GM06990 (cell line): ENCODE measurements around the gene C9orf78.

ENCODE experiments used
- DNase-seq: peaks from one replicate; pipeline ENCODE4 v3.0.0-alpha.2; 2011; ENCODE audit not compliant: insufficient read length; ENCODE audit errors: extremely low read depth
- H3K27me3 ChIP-seq: replicated peaks from 2 replicates; pipeline ENCODE4 v1.6.0; 2011; ENCODE audit warnings: low read length; ENCODE audit not compliant: control insufficient read depth, insufficient read depth
- H3K36me3 ChIP-seq: 2 replicates; pipeline ENCODE4 v1.5.1; 2011; ENCODE audit warnings: low read length; ENCODE audit not compliant: control insufficient read depth, insufficient read depth
- H3K4me3 ChIP-seq: replicated peaks from 2 replicates; pipeline ENCODE4 v1.5.1; 2011; ENCODE audit warnings: low read depth, mild to moderate bottlenecking, control low read depth, low read length
- TF ChIP-seq, protein P1 (sequence below): IDR thresholded peaks from 2 replicates; pipeline ENCODE4 v1.5.1; 2011; ENCODE audit warnings: low read length, control low read depth, mild to moderate bottlenecking, inconsistent platforms; ENCODE audit not compliant: insufficient read depth, poor library complexity, severe bottlenecking

C9orf78 gene

DNA sequence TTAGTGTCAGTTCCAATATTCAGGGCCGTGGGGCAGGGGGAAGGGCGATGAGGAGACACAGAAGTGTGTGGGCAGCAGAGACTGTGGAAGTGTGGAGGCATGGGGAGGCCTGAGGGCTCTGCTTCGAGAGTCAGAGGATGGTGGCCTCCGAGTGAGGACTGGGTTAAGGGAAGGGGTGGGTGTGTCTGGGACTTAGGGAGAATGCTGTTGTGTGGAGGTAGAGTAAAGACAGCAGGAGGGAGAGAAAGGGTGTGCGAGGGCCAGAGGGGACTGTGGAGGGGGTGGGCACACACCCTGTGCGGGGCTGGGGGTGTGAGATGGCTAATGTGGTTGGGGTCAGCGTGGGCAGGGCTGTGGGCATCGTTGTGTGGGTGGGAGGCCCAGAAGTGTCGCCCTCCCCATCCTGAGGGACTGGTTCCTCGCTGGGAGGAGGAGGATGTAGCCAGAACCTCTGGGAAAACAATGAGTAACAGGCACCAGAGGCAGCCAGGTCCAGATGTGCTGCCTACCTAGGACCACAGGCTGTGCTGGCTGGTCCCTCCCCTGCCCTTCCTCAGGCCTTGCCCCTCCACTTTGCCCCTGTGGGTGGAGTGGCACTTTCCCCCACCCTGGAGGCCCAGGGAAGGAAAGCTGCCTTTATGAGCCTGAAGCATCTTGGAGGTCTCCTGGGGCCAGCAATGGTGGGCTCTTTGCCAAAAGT is 4.4 kb upstream of the C9orf78 start:
- H3K27me3 ChIP-seq: no peaks in the 10 kb centered on the region
- no peak overlapping the region for H3K4me3 ChIP-seq
- no peak for DNase-seq
- TF ChIP-seq, protein P1, sequence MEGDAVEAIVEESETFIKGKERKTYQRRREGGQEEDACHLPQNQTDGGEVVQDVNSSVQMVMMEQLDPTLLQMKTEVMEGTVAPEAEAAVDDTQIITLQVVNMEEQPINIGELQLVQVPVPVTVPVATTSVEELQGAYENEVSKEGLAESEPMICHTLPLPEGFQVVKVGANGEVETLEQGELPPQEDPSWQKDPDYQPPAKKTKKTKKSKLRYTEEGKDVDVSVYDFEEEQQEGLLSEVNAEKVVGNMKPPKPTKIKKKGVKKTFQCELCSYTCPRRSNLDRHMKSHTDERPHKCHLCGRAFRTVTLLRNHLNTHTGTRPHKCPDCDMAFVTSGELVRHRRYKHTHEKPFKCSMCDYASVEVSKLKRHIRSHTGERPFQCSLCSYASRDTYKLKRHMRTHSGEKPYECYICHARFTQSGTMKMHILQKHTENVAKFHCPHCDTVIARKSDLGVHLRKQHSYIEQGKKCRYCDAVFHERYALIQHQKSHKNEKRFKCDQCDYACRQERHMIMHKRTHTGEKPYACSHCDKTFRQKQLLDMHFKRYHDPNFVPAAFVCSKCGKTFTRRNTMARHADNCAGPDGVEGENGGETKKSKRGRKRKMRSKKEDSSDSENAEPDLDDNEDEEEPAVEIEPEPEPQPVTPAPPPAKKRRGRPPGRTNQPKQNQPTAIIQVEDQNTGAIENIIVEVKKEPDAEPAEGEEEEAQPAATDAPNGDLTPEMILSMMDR: no peak
- no peaks in the 10 kb centered on the region; the same call in 1 of the 2 replicates for H3K36me3 ChIP-seq

DNA sequence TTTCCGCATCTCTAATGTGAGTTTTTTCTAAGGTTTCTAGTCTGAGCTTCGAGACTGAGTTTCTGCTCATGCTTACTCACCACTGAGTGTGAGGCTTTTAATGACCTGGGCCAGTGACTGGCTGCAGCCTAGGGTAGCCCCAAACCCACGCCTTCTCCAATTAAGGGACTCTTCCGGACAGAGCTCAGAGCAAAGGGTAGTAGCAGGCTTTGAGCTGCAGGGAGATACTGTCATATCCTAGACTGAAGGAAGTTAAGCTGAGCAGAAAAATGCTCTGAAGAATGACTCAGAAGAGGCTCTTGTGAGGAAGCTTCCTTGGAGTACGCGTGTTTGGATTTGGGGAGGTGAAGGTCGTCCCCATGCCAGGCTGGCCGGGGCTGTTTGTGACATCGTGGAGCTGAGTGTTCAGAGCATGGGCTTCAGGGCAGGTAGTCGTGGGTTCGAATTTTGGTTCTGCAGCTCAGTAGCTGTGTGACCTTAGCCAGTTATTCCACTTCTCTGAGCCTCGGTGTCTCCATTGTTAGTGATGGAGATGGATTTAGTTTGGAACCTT is 3.7 kb upstream of the C9orf78 start:
- TF ChIP-seq, protein P1: no peak
- no peak for DNase-seq
- Histone ChIP-seq H3K4me3 (no peak overlapping the region), H3K36me3 (no peaks in the 10 kb centered on the region; the same call in 1 of the 2 replicates), H3K27me3 (no peaks in the 10 kb centered on the region)

DNA sequence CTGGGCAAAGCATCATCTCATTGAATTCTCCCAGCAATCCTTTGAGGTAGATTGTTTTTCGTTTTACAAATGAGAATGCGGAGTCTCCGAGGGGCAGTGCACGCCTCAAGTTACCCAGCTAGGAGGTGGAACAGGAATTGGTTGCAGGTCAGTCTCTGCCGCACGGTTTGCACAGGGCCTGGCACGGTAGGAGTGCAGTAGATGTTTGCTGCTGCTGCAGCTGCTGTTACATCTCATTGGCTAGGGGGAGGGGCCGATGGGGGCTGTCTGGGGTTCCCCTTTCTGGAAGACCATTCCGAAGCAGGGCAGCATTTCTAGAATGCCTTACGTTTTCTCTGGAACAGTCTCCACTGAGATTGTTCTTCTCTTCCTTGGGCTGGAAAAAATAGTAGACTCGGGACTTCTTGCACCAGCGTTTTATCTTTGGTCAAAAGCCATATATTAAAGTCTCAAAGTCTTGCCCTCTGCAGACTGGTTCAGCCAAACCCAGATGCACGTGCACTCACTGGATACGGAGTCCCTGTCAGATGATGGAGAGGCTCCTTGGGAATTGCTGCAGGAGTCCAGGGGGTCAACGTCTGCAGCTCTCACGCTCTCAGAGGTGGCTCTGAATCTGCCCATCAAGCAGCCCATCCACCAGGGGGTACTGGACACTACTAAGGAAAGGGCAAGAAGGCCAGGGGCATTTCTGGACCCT is 1.4 kb upstream of the C9orf78 start:
- Histone ChIP-seq H3K27me3 (no peaks in the 10 kb centered on the region), H3K4me3 (peak overlapping the region; percentile 82), H3K36me3 (peaks cover 3% of the 10 kb centered on the region)
- TF ChIP-seq, protein P1: no peak
- no peak for DNase-seq

DNA sequence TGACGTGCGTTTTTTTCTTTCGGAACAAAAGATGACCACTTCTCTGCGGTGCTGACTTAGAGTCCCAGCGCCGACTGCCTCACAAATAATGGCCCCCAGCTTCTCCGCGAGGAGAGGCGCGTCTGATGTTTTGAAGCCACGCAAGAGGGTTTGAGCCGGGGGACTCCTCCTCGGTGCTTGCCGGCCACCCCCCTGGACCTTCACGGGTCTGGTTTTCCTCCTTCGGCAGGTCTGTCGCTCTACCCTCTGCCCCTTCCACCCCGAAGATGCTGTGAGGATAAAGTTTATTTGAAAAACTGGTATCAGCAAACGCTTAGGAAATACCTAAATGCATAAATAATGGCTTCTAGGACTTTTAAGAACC is 767 bp upstream of the C9orf78 start:
- TF ChIP-seq, protein P1: no peak
- Histone ChIP-seq H3K4me3 (peak overlapping the region; percentile 82), H3K27me3 (no peaks in the 10 kb centered on the region), H3K36me3 (peaks cover 3% of the 10 kb centered on the region)
- no peak for DNase-seq

DNA sequence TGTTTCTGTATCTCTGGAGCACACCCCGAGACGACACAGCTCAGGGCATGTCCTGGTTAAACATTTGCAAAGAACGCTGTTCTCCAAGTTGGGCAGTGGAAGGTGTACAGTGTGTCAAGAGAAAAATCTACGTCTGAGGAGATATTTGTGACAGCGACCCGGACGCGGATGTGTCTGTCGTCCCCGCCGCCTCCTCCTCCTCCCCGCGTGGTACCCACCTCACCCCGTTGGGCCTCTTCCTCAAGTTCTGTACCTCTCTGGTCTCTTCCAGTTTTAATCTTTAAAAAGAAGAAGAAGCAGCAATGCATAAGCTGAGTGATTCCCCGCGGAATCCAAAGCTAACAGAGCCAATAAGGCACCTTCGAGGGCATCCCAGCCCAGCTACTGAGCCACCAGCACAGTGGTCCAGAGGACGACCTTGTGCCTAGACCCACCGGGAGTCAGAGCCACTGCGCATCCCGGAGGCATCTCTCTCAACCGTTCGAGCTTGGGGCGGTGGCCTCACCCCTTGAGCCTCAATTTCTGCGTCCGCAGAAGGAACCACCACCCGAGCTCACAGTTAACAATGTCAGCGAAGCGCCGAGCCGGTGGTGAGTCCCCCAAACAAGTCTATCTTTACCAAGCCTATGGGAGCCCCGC is 467 bp downstream of the C9orf78 start:
- no peak for DNase-seq
- peak overlapping the region; percentile 83 for H3K4me3 ChIP-seq
- TF ChIP-seq, protein P1: no peak
- peaks cover 4% of the 10 kb centered on the region for H3K36me3 ChIP-seq
- no peaks in the 10 kb centered on the region for H3K27me3 ChIP-seq
